ENCODE measurements around the gene ITPR1. TPM values are rescaled to one million over a fixed set of nuclear protein-coding genes. Genes with fewer than 3 reads are reported as not detected.

Gene ITPR1
- total RNA-seq, 1 experiment from 2014 or later: 17.1 TPM

DNA sequence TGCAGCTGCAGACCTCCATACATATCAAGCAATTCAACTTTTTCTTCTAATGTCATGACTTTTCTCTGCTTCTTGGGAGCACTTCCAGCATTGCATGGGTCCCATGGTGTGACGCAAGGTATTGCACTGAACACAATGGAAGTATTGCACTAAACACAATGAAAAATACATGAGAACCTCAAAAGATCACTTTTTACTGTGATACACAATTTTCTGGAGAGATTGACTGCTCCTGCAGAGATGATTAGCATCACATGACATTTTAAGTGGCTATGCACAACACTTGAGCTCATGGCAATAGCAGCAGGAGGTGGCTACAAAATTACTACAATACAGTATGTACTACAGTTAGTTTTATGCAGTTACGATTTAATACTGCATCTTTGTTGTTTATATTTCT lies 372.6 kb downstream of the ITPR1 start:
- Histone ChIP-seq H3K36me3 (no peaks in the 10 kb centered on the region), H3K4me1 (0 out of 2 replicates have a peak, but pooled peaks cover 3% of the 10 kb centered on the region), H3K27me3 (no peaks in the 10 kb centered on the region), H3K9me3 (replicated peaks) (0 out of 2 replicates have a peak, but pooled peaks cover 3% of the 10 kb centered on the region), H3K4me3 (no peak overlapping the region), H3K27ac (no peak overlapping the region)
- DNase-seq: no peak

DNA sequence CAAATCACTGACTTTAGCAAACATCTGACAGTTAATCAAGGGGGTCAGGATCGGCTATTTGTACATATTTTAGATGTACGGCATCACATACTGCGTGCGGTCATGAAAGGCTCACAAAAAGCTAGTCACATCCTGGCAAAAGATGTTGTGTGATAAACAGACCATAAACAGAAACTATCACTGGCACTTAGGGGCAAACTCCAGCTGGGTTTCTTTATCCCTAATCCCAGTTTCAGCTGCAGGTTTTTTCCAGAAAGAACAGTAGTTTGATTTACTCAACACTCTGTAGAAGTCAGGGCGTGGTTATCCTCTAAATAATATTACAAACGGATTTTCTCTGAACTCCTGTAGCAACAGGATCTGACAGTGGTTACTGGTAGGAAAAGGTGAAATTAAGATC lies 373.7 kb downstream of the ITPR1 start:
- no peaks in the 10 kb centered on the region for H3K27me3 ChIP-seq
- no peaks in the 10 kb centered on the region for H3K9me3 ChIP-seq (replicated peaks)
- H3K36me3 ChIP-seq: no peaks in the 10 kb centered on the region
- no peak overlapping the region for H3K4me3 ChIP-seq
- 0 out of 2 replicates have a peak, but pooled peaks cover 3% of the 10 kb centered on the region for H3K4me1 ChIP-seq
- no peak for DNase-seq
- H3K27ac ChIP-seq: no peak overlapping the region

DNA sequence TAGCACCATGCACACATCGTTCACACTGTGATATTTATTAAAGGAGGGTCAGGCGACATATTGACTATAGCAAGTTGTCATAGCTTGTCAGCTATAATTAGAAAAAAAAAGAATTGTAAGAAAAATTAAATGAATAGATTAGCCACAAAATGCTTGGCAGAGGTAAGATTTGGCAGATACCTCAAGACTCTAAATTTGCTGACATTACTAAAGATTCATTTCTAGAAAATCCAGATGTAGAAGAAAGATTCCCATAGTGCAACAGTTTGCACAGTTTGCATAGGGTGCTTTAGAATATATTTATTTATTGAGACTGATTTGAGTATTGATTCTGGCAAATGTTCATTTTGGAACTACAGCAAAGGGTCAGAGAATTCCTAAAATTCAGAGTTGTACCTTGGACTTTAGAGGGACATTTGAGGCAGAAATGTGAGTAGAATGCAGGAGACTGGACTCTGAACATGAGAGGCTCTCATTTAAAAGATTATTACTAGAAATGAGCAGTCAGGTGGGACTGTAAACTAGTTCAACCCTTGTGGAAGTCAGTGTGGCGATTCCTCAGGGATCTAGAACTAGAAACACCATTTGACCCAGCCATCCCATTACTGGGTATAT lies 384.1 kb downstream of the ITPR1 start:
- no peaks in the 10 kb centered on the region for H3K36me3 ChIP-seq
- no peak overlapping the region for H3K4me3 ChIP-seq
- H3K27me3 ChIP-seq: no peaks in the 10 kb centered on the region
- no peak for DNase-seq
- 0 out of 2 replicates have a peak, but pooled peaks cover under 1% of the 10 kb centered on the region for H3K9me3 ChIP-seq (replicated peaks)
- no peaks in the 10 kb centered on the region for H3K4me1 ChIP-seq
- H3K27ac ChIP-seq: no peak overlapping the region

DNA sequence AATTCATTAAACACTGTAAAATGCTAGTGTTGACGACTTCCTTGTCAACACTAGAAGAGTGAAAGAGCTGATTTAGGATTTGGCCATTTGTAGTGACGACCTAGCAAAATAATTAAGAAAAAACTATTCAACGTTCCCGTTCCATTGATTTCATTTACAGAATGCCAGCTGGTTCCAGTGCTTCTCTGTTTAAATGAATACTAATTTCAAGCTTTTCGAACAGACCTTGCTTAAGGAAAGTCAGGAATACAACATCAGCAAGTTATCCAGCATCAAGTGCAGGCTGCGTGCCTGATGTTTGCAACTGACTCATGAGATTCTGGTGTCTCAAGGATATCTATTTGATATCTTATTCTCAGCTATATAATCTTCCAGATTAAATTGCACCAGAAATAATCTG lies 387.7 kb downstream of the ITPR1 start:
- DNase-seq: no peak
- H3K4me1 ChIP-seq: no peaks in the 10 kb centered on the region
- H3K4me3 ChIP-seq: no peak overlapping the region
- 0 out of 2 replicates have a peak, but pooled peaks cover 5% of the 10 kb centered on the region for H3K9me3 ChIP-seq (replicated peaks)
- H3K36me3 ChIP-seq: no peaks in the 10 kb centered on the region
- no peak overlapping the region for H3K27ac ChIP-seq
- H3K27me3 ChIP-seq: no peaks in the 10 kb centered on the region

DNA sequence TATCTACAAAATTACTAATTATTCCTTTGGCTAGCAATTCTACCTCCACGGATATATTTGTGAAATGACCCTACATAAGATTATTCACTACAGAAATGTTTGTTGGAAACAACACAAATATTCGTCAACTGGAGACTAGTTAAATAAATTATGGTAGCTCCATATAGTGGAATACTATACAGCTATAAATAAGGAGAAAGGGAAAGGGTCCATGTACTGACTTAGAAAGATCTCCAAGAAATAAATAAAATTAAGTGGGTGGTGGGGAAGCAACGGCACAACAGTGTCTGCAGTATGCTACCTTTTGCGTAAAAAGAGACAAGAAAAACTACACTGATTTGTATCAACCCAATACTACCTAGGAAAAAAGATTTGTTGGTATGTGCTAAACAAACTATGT lies 389.4 kb downstream of the ITPR1 start:
- H3K4me1 ChIP-seq: no peaks in the 10 kb centered on the region
- no peaks in the 10 kb centered on the region for H3K27me3 ChIP-seq
- H3K9me3 ChIP-seq (replicated peaks): 0 out of 2 replicates have a peak, but pooled peaks cover 5% of the 10 kb centered on the region
- DNase-seq: no peak
- H3K36me3 ChIP-seq: no peaks in the 10 kb centered on the region
- H3K27ac ChIP-seq: no peak overlapping the region
- no peak overlapping the region for H3K4me3 ChIP-seq

DNA sequence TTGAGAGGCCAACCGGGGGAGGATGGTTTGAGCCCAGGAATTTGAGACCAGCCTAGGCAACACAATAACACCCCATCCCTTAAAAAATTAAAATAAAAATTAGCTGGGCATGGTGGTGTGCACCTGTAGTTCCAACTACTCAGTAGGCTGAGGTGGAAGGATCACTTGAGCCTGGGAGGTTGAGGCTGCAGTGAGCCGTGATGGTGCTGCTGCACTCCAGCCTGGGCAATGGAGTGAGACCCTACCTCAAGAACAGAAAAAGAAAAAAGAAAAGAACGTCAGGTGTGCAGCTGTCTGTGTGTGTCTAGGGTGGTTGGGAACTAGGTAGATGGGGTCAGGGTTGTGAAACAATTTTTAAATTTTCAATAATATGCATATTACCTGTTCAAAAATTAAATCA lies 389.9 kb downstream of the ITPR1 start:
- Histone ChIP-seq H3K4me1 (no peaks in the 10 kb centered on the region), H3K9me3 (replicated peaks) (0 out of 2 replicates have a peak, but pooled peaks cover 5% of the 10 kb centered on the region), H3K36me3 (no peaks in the 10 kb centered on the region), H3K27me3 (no peaks in the 10 kb centered on the region), H3K4me3 (no peak overlapping the region), H3K27ac (no peak overlapping the region)
- no peak for DNase-seq

DNA sequence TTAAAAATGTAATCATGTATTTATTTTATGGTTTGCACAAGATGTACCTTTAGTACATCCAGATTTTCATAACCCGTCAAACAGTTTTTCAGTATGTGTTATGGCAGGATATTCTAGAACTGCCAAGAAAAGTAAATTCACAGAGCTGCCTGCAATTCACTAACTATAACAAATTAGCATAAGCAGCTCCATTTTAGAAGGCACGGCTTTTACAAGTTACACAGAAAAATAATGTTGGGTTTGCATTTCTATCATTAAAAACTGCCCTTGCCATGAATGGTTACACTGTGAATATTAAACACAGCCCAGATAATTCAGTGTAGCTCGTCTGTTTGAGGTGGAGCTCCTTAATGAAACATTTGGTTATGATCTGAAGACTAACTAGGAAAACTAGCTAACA lies 391.7 kb downstream of the ITPR1 start:
- DNase-seq: no peak
- Histone ChIP-seq H3K9me3 (replicated peaks) (0 out of 2 replicates have a peak, but pooled peaks cover 5% of the 10 kb centered on the region), H3K4me3 (no peak overlapping the region), H3K27ac (no peak overlapping the region), H3K27me3 (no peaks in the 10 kb centered on the region), H3K4me1 (no peaks in the 10 kb centered on the region), H3K36me3 (no peaks in the 10 kb centered on the region)

DNA sequence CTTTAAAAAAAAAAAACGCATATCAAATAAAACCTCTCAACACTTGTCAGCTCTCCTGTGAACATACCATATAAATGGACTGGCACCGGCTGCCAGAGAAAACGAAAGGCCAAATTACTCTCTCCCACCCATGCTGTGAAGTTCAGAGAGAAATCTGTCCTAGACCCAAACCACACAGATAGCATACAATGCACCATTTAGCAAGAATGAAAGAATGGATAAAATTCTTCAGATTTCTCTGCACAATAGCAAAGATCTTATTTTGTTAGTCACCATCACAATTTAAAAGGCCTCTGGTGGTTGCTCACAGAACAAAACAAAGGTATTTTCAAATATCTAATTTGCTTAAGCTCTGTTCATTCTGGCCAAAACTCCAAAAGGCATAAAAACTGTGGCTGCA lies 392.2 kb downstream of the ITPR1 start:
- Histone ChIP-seq H3K9me3 (replicated peaks) (0 out of 2 replicates have a peak, but pooled peaks cover 5% of the 10 kb centered on the region), H3K4me1 (no peaks in the 10 kb centered on the region), H3K27me3 (no peaks in the 10 kb centered on the region), H3K36me3 (no peaks in the 10 kb centered on the region), H3K4me3 (no peak overlapping the region), H3K27ac (no peak overlapping the region)
- no peak for DNase-seq

DNA sequence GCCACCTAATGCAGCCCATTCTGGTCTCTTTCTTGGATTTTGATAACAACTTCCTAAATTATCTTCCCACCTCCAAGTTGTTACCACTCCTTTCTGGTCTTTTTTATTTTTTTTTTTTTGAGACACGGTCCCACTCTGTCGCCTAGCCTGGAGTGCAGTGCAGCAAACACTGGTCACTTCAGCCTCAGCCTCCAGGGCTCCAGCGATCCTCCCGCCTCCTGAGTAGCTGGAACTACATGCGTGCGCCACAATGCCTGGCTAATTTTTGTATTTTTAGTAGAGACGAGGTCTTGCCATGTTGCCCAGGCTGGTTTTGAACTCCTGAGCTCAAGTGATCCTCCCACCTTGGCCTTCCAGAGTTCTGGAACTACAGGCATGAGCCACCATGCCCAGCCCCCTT lies 393.3 kb downstream of the ITPR1 start:
- Histone ChIP-seq H3K27ac (no peak overlapping the region), H3K4me1 (no peaks in the 10 kb centered on the region), H3K4me3 (no peak overlapping the region), H3K36me3 (no peaks in the 10 kb centered on the region), H3K27me3 (no peaks in the 10 kb centered on the region), H3K9me3 (replicated peaks) (0 out of 2 replicates have a peak, but pooled peaks cover 5% of the 10 kb centered on the region)
- DNase-seq: no peak

DNA sequence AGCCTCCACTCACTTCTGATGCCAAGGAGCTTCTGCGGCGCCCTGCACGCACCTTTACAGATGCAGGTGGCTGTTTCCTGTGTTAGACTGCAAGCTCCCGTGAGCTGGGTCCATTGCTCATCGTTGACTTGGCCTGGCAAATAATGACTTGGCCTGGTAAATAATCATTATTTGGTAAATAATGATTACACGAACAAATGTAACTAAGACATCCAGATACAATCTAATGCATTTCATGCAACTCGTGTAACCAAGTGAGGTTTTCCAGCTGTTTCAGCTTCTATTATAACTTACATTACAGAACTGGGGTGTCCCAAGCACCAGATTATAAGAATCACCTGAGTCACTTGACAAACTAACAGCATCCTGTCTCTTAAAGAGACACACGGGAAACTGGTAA lies 394.0 kb downstream of the ITPR1 start:
- DNase-seq: no peak
- H3K27ac ChIP-seq: no peak overlapping the region
- H3K9me3 ChIP-seq (replicated peaks): 0 out of 2 replicates have a peak, but pooled peaks cover 5% of the 10 kb centered on the region
- no peak overlapping the region for H3K4me3 ChIP-seq
- no peaks in the 10 kb centered on the region for H3K36me3 ChIP-seq
- no peaks in the 10 kb centered on the region for H3K27me3 ChIP-seq
- no peaks in the 10 kb centered on the region for H3K4me1 ChIP-seq

DNA sequence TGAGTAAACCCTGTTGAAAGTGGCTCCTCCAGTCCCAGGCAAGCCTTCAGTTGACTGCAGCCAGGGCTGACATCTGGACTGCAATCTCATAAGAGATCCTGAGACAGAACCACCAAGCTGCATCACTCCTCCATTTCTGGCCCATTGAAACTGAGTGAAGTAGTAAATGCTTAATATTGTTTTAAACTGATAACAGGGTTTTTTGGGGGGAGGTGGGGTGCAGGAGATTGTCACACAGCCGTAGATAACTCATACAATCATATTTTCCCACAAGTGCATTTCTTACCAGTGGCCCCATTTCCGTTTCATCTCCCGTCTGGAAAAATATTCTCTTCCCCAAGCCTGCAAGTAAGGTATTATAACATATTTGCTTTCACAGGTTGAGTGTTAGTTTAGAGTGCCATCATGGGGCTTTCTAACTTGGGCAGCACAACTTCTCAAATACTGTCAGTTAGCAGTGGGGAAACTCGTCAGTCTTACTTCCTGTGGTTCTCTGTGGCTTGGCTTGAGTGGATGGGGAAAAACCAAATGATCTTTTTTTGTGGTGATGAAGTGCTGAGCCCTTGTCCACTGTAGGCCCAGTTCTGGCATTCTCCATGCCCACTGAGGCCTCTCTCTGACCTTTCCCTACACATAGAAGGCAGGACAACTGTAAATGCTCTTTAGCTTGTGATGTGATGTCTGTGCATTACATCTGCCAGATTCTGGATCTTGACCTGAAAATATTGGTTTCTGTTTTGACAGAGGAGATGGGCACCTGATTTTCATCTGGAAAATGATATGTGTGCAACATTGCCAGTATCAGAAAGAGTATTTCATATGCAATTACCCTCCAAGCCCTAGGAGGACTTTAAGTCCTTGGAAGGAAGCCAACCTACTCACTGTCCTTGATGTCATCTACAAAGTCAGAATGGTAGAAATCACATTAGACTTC lies 396.0 kb downstream of the ITPR1 start:
- no peak for DNase-seq
- no peaks in the 10 kb centered on the region for H3K27me3 ChIP-seq
- H3K9me3 ChIP-seq (replicated peaks): no peaks in the 10 kb centered on the region
- H3K27ac ChIP-seq: no peak overlapping the region
- H3K4me3 ChIP-seq: no peak overlapping the region
- H3K4me1 ChIP-seq: no peaks in the 10 kb centered on the region
- H3K36me3 ChIP-seq: no peaks in the 10 kb centered on the region

DNA sequence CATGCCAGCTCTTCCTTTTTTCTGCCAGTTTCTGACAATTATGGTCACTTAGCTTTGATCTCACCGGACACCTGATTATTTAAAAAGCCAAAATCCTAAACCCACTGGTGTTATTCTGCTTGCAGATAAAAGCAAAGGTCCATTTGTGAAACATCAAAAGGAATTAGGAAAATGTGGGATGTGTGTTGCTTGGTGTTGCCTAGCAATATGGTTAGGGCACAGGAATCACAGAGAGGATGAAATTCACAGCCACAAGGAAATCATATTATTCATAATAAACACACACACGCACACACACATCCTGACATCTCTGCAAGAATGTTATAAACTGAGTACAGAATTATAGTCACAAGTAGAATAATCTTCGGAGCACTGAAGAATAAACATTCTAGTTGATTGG lies 396.7 kb downstream of the ITPR1 start:
- DNase-seq: no peak
- no peak overlapping the region for H3K27ac ChIP-seq

DNA sequence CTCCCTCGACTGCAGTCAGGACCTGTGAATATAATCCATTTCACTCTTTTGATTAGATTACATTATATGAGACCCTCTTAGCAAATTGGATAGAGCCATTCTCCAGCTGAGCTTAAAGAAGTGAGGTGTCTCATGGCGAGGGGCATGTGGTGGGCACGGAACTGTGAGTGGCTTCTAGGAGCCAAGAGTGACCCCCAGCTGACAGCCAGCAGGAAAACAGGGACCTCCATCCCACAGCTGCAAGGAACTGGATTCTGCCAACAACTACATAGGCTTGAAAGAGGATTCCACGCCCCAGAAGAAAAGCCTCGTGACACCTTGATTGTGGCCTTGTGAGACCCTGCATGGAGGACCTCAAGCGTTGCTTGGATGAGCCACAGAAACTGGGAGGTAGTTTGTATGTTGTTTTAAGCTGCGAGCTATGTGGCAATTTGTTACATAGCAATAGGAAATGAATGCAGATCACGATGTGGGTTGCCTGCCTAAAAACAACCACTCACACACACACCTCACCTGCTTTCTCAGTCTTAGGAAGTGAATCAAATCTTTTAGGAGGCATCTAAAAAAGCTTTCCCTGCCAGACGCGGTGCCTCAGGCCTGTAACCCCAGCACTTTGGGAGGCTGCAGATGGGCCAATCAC lies 401.9 kb downstream of the ITPR1 start:
- Histone ChIP-seq H3K4me3 (no peak overlapping the region), H3K27me3 (0 out of 2 replicates have a peak, but pooled peaks cover 3% of the 10 kb centered on the region), H3K4me1 (peaks cover 10% of the 10 kb centered on the region; the same call in 1 of the 2 replicates), H3K36me3 (no peaks in the 10 kb centered on the region), H3K9me3 (replicated peaks) (no peaks in the 10 kb centered on the region), H3K27ac (no peak overlapping the region)
- DNase-seq: no peak

More for the DNA sequence above, 396.7 kb downstream of the ITPR1 start:
- Histone ChIP-seq H3K27me3 (no peaks in the 10 kb centered on the region), H3K36me3 (no peaks in the 10 kb centered on the region), H3K9me3 (replicated peaks) (no peaks in the 10 kb centered on the region), H3K4me1 (no peaks in the 10 kb centered on the region), H3K4me3 (no peak overlapping the region)

DNA sequence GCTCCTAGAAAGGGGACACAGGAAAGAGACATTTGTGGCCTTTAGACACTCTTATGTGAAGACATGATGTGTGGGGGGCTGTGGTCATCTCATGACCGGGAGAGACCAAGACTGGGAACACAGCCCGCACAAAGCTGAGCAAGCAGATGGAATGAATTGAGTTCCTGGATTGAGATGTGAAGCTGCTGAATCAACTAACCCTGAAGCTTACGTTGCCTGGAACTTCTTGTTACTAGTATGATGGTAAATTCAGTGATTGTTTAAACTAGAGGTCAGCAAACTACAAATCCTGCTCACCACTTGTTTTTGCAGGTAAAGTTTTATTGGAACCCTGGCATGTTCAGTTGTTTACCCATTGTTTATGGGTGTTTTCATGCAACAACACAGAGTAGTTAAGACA lies 402.7 kb downstream of the ITPR1 start:
- Histone ChIP-seq H3K36me3 (no peaks in the 10 kb centered on the region), H3K9me3 (replicated peaks) (no peaks in the 10 kb centered on the region), H3K27me3 (0 out of 2 replicates have a peak, but pooled peaks cover 3% of the 10 kb centered on the region), H3K4me1 (peaks cover 10% of the 10 kb centered on the region; the same call in 1 of the 2 replicates), H3K27ac (no peak overlapping the region), H3K4me3 (no peak overlapping the region)
- DNase-seq: no peak
